GM13977 (cell line): ENCODE measurements around the gene PUSL1.

Experiments used
- DNase-seq: peaks from one replicate; pipeline ENCODE4 v3.0.0; 2012; ENCODE audit warnings: low spot score
- CTCF ChIP-seq: IDR thresholded peaks from 2 replicates; pipeline ENCODE4 v1.5.1; 2012; ENCODE audit warnings: mild to moderate bottlenecking, control low read depth; ENCODE audit not compliant: insufficient read depth; ENCODE audit errors: extremely low read depth, missing control alignments
- in situ Hi-C: fragments of 300-500 bp; cut with MboI; formaldehyde crosslinking; loops from one replicate; pipeline ENCODE4 v1.12.0; 2022; ENCODE audit warnings: low sequenced_read_pairs, low pct_unique_long_range_greater_than_20kb, mixed read lengths, inconsistent platforms; ENCODE audit not compliant: unreplicated experiment

PUSL1 gene

GRCh38 chr1:1262758-1263157 lies 45.6 kb upstream of the PUSL1 start:
- TF ChIP-seq CTCF = no peak
- in situ Hi-C loops = no loop called here
- no peak for DNase-seq

- in situ Hi-C loops = no loop called here
- TF ChIP-seq CTCF = no peak
- no peak for DNase-seq
These were observed 44.4 kb upstream of the PUSL1 start for GRCh38 chr1:1264026-1264425.

- no peak for TF ChIP-seq CTCF
- in situ Hi-C loops = no loop called here
- no peak for DNase-seq
These were observed 43.5 kb upstream of the PUSL1 start for GRCh38 chr1:1264868-1265272.

- DNase-seq = no peak
- in situ Hi-C loops = no loop called here
These were observed 40.7 kb upstream of the PUSL1 start for GRCh38 chr1:1267488-1268283.

GRCh38 chr1:1268284-1268682 lies 40.1 kb upstream of the PUSL1 start:
- in situ Hi-C loops = no loop called here
- TF ChIP-seq CTCF = no peak
- no peak for DNase-seq

More at GRCh38 chr1:1267488-1268283, 40.7 kb upstream of the PUSL1 start:
- TF ChIP-seq CTCF = no peak

GRCh38 chr1:1270813-1271212 lies 37.6 kb upstream of the PUSL1 start:
- in situ Hi-C loops = no loop called here
- TF ChIP-seq CTCF = no peak
- no peak for DNase-seq
